ENCODE data around the gene NMRAL1.

DNA sequence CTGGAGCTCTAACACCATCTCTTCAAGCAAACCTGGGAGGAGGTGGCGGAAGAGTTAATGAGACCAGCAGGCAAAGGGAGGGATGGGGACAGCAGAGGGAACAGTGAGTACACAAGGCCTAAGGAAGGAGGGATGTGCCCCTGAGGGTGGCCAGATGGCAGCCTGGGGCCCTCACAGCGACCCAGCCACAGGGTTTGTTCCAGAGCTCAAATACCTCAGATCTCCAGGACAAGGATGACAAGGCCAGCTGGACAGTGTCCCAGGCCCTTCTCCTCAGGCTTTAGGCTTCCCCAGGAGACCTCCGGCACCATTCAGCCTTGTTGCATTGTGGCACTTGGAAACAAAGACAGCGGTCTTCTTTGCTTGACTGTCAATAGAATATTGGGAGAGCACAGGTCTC lies 49.3 kb upstream of the NMRAL1 start:
- TF ChIP-seq, protein P1, sequence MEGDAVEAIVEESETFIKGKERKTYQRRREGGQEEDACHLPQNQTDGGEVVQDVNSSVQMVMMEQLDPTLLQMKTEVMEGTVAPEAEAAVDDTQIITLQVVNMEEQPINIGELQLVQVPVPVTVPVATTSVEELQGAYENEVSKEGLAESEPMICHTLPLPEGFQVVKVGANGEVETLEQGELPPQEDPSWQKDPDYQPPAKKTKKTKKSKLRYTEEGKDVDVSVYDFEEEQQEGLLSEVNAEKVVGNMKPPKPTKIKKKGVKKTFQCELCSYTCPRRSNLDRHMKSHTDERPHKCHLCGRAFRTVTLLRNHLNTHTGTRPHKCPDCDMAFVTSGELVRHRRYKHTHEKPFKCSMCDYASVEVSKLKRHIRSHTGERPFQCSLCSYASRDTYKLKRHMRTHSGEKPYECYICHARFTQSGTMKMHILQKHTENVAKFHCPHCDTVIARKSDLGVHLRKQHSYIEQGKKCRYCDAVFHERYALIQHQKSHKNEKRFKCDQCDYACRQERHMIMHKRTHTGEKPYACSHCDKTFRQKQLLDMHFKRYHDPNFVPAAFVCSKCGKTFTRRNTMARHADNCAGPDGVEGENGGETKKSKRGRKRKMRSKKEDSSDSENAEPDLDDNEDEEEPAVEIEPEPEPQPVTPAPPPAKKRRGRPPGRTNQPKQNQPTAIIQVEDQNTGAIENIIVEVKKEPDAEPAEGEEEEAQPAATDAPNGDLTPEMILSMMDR (IDR thresholded peaks at IDR 0.05; ENCODE audit: low read length), result no peak
- no peak for TF ChIP-seq EZH2 (IDR thresholded peaks at IDR 0.05; ENCODE audit: borderline replicate concordance, low read length)

Data from OCI-LY1 (cell line).